Measurements from ENCODE around the gene BTG4. TPM values are rescaled to one million over a fixed set of nuclear protein-coding genes. Genes with fewer than 3 reads are reported as not detected.

Gene BTG4
- total RNA-seq, 1 donor from 2014 or later = not detected

DNA sequence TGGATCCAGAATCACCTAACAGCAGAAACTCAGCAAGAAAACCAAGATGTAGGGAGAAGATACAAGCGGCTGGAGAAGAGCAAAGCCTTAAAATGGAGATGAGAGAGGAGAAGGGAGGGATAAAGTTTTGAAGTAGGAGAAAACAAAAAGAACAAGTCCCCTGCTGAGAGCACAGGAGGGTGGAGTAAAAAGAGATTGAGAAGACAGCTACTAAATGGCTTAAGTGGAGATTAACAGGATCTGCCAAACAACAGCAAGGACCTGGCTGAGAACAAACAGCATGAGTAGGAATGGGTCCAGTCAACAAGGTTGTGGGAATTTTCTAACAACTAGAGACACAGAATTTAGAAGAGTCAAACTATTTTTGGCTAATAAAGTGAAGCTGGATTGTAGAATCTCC lies 18.1 kb downstream of the BTG4 start:
- DNase-seq (ENCODE audit: low spot score) = no peak

DNA sequence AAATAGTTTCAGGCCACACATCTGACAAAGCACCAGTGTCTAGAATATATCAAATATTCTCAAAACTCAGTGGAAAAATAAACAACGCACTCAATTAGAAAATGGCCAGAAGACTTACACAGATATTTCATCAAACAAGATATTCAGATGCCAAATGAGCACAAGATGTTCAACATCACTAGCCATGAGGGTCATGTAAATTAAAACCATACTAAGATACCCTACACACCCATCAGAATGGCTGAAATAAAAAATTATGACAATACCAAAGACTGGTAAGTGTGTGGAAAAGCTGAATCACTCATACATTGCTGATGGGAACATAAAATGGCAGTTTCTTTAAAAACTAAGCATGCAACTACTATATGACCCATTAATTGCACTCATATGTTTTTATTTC lies 21.7 kb downstream of the BTG4 start:
- DNase-seq (ENCODE audit: low spot score) = no peak

DNA sequence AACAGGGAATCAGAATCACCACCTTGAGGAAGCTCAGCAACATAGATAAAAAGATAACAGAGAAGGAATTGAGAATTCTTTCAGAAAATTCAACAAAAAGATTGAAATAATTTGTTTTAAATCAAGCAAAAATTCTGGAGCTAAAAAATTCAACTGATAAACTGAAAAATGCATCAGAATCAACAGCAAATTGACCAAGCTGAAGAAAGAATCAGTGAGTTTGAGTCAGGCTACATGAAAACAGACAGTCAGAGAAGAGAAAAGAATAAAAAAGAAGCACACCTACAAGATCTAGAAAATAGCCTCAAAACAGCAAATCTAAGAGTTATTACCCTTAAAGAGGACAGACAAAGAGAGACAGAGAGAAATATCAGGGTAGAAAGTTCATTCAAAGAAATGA lies 28.8 kb downstream of the BTG4 start:
- no peak for DNase-seq (ENCODE audit: low spot score)

DNA sequence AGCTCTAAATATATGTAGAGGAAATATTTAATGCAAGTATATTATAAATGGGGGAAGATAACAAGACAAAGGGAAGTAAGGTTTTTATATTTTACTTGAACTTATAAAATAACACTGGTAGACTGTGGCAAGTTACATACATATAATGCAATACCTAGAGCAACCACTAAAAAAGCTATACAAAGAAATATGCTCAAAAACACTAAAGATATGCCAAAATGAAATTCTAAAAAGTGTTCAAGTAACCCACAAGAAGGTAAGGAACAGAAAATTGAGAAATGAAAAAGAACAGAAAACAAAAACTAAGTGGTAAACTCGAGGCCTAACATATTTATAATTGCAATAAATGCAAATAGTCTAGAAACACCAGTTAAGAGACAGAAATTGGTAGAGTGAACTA lies 32.5 kb downstream of the BTG4 start:
- no peak for DNase-seq (ENCODE audit: low spot score)

DNA sequence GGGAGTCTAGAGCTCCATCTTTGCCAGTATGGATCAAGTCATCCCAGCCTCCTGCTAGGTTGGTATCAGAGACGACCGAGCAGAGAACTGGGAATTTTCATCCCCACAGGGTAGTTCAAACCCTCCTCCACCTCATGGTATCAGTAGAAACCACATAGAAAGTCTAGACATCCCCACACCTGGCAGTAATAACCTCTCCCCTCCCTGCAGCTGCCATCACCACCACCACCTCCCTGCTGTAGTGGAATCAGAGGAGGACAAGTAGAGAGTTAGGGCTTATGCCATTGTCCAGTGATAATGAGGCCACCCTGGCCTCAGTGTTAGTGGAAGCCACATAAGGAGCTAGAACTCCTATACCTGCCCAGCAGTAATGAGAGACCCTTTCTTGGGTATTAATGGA lies 34.3 kb downstream of the BTG4 start:
- no peak for DNase-seq (ENCODE audit: low spot score)

DNA sequence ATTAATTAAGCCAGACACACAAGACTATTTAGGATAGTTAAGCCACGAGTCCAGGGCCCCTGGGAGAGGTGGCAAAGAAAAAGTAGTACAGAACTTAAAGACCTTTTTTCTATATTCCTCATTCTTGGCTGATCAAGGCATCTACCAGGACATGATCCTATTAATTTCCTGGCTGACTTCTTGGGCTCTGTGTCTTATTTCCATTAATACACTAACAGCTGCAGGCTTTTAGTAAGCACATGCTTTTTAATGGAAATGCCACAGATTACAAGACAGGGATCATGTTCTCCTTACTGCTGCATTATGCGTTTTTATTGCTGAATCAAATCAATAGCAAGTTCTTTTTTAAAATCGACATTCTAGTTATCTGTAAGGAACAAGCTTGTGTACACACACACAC lies 35.2 kb downstream of the BTG4 start:
- no peak for DNase-seq (ENCODE audit: low spot score)

DNA sequence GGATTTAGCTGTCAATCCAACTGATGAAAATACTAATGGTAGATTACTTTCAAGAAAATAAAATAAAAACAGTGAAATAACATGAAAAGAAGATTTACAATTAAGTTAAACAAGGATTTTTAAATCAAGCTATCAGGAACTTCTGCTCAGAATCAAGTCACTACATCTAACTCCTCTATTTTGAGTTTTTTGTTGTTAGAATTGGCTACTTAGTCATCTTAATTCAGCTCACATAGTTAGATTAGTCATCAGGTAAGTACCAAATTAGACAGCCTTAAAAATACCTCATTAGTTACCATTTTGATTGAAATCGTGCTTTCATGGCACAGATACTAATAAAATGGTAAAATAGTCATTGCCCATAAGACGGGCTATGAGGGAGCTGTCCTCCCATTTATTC lies 35.8 kb downstream of the BTG4 start:
- no peak for DNase-seq (ENCODE audit: low spot score)

DNA sequence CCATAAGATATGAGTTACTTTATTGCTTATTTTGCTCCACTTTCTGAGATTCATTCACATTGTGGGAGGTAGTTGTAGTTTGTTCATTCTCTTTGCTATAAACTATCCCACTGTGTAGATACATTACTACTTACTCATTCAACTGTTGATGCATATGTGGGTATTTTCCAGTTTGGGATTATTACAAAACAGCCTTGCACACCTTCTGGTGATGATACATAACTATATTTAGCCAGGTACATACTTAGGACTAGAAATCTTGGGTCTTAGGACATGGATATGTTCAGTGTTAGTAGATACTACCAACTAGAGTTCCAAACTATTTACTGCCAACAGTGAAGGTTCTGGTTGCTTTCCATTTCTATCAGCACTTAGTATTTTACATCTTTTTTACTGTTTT lies 37.8 kb downstream of the BTG4 start:
- no peak for DNase-seq (ENCODE audit: low spot score)

DNA sequence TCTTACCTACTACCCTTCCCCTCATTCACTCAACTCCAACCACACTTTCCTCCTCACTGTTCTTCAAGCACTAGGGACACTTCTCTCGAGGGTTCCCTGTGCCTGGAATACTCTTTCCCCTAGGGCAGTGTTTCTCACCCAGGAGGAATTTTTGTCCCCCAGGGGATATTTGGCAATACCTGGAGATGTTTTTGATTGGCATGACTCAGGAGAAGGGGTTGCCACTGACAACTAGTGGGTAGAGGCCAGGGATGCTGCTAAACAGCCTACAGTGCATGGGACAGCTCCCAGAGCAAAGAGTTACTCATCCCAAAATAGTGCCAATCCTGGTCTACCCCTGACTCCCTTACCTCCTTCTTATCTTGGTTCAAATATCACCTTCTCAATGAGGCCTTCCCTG lies 40.0 kb downstream of the BTG4 start:
- DNase-seq (ENCODE audit: low spot score) = no peak

DNA sequence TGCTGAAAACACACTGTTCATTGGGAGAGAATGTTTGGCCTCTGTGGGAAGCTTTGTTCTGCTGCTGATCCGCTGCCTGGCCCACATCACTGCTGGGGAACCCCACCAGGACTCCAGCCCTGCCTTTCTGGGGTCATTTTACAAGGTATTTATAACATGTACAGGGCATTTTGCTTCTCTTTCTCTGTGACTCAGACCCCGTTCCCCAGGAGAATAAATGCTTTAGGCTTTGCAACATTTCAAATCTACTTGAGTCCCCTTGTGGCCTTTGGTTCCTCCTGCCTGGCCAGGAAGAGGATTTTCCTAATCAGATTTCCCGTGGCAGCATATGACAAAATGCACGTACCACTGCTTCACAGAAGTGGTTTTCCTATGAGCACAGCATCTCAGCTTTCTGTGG lies 43.0 kb downstream of the BTG4 start:
- DNase-seq (ENCODE audit: low spot score) = no peak

DNA sequence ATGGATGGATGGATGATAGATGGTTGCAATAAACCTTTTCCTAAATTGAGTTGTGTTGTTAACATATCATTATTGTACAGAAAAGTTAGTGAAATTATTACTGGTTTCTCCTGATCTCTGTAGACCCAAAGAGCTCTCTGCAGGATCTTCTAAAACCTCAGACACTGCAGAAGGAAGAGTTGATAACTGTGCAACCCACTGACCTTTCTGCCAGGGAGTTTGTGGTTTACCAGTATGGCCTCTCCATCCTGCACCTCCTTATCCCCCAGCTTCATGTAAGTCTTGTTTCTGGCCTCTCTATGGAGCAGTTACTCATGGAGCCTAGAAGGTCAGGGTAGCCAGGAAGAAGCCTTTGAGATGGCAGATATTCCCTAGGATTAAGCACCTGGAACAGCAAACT lies 45.6 kb downstream of the BTG4 start:
- DNase-seq (ENCODE audit: low spot score) = no peak

DNA sequence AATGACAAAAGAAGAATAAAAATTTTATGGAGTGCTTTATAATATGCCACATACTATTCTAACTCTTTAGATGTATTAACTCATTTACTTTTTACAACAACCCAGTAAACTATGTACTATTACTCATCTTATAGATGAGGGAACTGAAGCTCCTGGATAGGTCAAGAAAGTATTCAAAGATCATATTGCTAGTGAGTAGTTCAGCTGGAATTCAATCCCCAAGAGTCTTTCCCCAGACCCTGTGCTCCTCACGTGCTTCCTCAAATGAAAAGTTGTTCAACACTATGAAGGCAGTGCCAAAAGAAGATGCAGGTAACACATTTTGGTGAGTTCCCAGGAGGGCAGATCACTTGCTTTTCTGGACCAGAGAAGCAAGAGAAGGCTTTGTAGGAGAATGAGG lies 46.8 kb downstream of the BTG4 start:
- DNase-seq (ENCODE audit: low spot score) = no peak

DNA sequence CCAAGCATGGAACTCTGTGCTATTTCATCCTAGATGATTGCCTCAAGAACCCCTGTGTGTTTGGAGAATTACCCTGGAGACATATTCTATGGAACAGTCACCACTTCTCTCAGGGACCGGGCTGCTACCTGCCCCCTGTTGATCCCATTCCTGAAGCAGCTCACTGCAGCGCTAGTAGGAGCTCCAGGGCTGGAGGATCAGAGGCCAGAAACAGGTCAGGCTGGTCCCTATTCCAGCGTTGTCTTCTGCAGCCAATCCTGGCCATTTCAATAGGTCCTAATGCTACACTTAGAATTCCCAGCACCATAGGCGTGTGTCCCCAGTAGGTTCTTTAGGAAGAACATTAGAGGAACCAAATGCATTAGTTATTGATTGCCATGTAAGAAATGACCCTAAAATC lies 48.9 kb downstream of the BTG4 start:
- no peak for DNase-seq (ENCODE audit: low spot score)

DNA sequence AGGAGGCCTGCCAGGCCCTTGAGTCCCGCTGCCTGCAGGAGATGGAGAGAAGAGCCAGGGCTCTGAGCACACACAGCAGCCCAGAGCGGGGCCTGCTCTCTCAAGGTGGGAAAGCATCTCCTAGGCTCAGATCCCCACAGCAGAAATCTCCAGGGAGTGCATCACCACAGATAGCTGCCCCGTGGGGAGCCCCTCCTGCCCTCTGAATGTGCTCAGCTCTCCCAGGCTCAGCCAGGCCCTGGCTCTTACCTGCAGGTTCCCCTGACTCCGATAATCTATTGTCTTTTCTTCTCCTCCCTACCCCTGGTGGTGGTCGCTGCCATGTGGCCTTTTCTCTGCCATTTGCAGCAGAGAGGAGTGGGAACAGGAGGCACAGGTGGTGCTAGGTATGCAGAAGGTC lies 49.9 kb downstream of the BTG4 start:
- DNase-seq (ENCODE audit: low spot score) = no peak

DNA sequence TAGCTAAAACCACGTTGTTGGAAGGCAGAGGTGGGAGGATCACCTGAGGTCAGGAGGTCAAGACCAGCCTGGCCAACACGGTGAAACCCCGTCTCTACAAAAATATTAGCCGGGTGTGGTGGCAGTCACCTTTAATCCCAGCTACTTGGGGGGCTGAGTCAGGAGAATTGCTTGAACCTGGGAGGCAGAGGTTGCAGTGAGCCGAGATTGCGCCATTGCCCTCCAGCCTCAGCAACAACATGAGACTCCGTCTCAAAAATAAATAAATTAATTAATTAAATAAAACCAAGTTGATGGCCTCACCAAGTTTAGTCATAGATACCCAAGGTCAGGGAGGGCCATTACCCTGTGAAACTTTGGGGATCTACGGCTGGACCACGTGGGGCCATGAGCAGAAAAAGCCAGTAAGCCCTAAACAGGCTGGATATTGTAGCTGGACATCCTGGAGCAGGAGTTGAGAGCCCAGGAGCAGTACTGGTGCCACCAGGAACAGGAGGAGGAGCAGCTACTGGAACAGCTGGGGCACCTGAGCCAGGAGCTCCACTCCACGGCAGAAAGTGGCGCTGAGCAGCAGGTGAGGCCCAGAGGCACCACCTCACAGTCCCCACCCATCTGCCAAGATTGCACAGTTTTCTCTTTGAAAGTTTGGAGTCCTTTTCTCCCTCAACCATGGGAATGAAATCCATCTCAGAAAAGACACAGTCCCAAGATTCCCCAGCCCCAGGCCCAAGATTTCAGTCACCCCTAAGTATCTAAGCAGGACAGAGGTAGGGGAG lies 50.5 kb downstream of the BTG4 start:
- no peak for DNase-seq (ENCODE audit: low spot score)

DNA sequence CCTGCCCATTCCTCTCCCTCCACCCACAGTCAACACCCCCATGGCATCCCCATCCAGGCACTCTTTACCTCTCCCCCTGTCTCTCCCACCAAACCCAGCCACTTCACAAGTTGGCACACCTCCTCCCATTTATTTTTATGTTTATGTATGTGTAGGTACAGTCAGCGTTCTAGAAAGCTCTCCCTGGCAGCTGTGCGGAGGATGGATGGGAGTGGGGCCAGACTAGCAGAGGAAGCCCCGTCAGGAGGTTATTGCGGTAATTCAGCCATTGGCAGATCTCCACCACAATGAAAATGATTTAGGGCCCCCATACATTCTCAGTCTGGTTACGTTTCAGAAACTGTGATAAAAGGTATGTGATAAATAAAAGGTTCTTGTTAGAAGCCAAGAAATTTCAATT lies 51.3 kb downstream of the BTG4 start:
- no peak for DNase-seq (ENCODE audit: low spot score)

DNA sequence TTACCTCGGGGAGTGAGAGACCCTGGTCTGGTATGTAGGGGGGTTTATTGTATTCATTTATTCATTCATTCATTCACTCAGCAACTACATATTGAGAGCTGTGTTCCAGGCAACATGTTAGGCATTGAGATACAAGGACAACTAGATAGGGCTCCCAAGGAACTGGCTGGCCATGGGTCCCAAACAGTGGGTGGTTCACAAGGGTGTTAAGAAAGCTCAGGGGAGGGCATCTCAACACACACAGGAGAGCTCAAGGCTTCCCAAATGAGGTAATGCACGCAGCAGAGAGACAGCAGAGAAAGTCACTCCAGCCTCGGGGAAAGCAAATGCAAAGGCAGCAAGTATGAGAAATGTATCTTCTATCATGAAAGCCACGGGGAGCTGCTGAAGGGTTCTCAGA lies 51.8 kb downstream of the BTG4 start:
- DNase-seq (ENCODE audit: low spot score) = no peak

DNA sequence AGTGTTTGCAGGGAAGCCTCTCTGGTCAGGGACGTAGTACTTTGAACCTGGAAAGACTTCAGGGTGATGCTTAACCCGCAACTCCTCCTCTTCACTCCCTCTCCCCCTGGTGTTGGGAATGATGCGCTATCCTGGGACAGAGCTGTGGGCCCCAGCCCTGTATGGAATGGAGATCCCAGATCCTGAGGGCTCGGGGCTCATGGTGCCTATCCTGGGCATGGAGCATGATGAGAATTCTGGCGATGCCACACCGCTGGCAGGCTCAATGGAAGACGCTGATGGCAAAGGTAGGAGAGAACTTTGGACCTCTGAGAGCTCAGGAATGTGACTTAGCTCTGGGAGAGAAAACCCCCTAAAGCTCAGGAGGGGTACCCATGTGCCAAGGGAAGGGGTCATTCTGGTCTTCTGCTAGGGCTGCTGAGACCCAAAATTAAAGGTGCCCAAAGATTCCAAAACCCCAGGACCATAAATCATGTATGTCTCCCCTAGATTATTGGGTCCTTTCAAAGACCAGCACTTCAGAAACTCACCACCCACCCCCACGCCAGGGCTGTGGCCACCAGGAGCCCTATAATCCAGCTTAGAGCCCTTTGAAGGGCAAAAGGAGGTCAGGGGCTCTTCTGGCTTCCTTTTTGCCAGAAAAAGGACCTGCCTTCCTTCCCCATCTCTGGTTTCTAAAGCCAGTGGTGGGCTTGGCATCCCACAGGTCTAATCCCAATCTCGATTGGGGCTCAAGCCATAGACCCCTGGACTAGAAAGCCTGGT lies 52.5 kb downstream of the BTG4 start:
- no peak for DNase-seq (ENCODE audit: low spot score)

DNA sequence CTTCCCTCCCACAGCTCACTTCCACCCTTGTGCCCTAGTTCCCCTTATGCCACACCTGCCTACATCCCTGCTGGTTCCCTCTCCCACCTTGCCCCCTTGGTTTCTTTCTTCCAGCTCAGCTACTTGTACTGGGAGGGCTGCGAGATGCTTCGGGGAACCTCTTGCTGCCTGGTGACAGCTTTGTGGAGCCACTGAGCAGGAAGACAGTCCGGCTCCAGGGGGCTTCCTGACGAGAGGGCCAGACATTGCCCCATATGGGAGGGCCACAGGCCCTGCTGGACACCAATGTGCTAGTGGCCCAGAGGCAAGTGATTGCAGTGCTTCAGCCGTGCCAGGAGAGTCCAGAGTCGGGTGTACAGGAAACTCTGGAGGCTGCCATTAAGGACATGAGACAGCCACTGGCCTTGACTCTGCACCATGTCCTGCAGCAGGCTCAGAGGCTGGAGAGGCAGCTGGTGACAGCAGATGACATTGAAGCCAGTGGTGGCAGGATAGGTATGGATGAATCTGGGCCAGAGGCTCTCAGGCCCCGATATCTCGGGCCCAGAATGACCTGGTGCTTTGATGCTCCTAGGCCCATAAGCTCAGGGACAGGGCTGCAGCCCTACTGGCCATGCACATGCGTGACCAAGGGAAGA lies 54.3 kb downstream of the BTG4 start:
- DNase-seq (ENCODE audit: low spot score) = no peak

DNA sequence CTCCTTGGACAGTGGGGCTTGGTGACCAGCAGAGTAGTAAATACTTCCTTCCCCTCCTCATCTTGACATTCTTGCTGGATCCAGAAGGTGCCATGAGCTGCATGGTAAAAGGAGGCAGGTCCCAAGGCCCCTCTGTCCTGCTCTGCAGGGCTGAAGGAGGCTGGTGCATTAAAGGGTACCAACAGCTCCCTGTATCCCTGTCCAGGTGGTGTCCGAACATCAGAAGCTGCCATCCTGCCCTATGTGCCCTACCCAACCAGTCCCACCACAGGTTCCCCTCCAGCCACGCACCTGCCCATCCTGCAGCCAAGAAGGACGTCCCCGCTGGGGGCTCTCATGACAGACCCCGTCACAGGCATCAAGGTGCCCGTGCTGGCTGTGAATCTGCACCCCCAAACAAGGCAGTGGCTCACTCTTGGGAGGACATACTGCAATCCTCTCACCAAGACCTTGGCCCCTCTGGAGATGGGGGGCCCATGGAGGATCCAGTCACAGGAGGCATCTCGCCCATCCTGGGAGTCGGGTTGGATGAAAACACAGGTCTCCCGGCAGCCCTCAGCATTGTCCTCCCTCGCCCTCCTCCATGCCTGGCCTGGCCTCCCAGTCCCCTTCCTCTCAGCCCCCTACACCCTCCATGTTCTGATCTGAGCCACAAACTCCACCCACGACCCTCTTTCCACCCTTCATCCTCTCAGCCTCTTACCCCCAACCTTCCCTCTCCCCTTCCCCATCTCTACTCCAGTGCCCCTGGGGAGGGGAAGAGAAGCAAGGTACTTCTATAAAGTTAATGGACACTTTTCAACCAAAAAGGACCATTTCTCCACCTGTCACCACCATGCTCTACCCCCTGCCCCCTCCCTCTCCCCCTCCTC lies 55.1 kb downstream of the BTG4 start:
- no peak for DNase-seq (ENCODE audit: low spot score)

DNA sequence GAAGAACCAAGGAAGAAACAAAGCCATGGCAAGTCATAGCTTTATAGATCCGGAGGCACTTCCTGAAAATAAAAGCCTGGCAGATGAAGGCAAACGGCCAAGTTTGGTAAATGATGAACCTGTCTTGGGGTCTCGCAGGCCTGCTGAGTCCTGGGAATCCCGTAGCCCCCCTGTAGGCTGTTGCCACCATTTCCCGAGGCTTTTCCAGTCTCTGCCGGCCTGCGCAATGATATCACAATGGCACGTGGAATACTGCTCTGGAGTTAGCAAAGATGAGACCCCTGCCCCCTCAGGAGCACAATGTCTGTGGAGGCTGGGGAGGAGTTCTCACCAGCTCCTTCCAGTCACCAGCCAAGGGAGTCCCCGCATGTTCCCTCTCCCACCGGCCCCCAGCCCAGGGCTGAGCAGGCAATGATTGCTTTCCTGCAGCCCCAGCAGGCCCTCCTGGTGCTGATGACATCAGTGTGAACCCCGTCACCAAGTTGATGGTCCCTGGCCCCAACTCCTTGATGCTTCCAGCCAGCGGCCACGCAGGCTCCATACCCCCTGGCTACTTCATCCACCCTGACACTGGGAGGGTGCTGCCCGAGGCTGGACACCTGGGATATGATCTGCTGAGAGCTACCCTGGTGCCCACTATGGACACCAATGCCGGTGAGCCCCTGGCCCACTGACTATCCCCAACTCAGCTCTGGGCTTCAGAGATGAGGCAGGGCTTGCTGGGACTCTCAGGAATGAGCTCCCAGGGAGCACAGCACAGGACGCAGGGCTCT lies 55.9 kb downstream of the BTG4 start:
- no peak for DNase-seq (ENCODE audit: low spot score)
